Upper lobe of left lung (tissue), 4 donors: ENCODE data around the gene TMEM132E.

Experiments
- CTCF ChIP-seq, 6 experiments: fragments of 450-650 bp in 4 of 6; fragments of 200-600 bp in 2 of 6; sonication (generic) in 2 of 6; IDR thresholded peaks; one replicate each; pipeline ENCODE4 v1.5.1; 2016 to 2019; ENCODE audit warnings: antibody characterized with exemption in 6 of 6
- EP300 ChIP-seq, 4 donors: sonication (generic); formaldehyde crosslinking; IDR thresholded peaks; one replicate each; pipeline ENCODE4 v1.5.1; 2017; ENCODE audit warnings: antibody characterized with exemption in 4 of 4, control low read depth in 2 of 4
- POLR2A ChIP-seq, 4 donors: fragments of 450-650 bp; IDR thresholded peaks; one replicate each; pipeline ENCODE4 v1.5.1; 2016 to 2017; ENCODE audit warnings: antibody characterized with exemption in 4 of 4, mild to moderate bottlenecking in 2 of 4
- POLR2AphosphoS5 ChIP-seq, 2 donors: sonication (generic); formaldehyde crosslinking; IDR thresholded peaks; one replicate each; pipeline ENCODE4 v1.5.1; 2017; ENCODE audit warnings: antibody characterized with exemption in 2 of 2

- no peak for TF ChIP-seq CTCF (IDR thresholded peaks at IDR 0.05)
- no peak for TF ChIP-seq POLR2A (IDR thresholded peaks at IDR 0.05)
- TF ChIP-seq POLR2AphosphoS5 (IDR thresholded peaks at IDR 0.05): no peak
- no peak for TF ChIP-seq EP300 (IDR thresholded peaks at IDR 0.05)
Measured at GRCh38 chr17:34539881-34540280, 39.5 kb upstream of the TMEM132E start.
